Tibial nerve (tissue), 4 donors: ENCODE data around the gene MRPL42.

Experiments
- EP300 ChIP-seq, 2 donors: sonication (generic); formaldehyde crosslinking; IDR thresholded peaks; one replicate each; pipeline ENCODE4 v1.6.1; 2017; ENCODE audit warnings: antibody characterized with exemption in 2 of 2, mild to moderate bottlenecking in 1 of 2
- TF ChIP-seq, protein P1 (sequence below), 5 experiments: fragments of 200-600 bp in 3 of 5; fragments of 450-650 bp in 2 of 5; sonication (generic) in 3 of 5; IDR thresholded peaks; one replicate each; pipeline ENCODE4 v1.5.1; 2016 to 2019; ENCODE audit warnings: antibody characterized with exemption in 5 of 5, mild to moderate bottlenecking in 3 of 5, moderate library complexity in 2 of 5

DNA sequence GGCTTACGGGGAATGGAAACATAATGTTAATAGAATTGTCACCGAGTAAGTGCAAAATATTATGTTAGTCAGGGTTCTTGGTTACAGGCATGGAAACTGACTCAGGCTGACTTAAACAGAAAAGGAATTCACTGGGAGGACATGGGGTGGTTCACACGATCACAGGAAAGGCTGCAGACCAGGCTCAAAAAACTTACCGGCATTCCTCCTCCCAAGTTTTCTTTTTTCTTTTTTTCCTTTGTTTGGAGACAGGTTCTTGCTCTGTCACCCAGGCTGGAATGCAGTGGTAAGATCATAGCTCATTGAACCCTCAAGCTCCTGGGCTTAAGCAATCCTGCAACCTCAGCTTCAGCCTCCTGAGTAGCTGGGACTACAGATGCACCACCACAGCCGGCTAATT lies 13.7 kb upstream of the MRPL42 start:
- TF ChIP-seq, protein P1, sequence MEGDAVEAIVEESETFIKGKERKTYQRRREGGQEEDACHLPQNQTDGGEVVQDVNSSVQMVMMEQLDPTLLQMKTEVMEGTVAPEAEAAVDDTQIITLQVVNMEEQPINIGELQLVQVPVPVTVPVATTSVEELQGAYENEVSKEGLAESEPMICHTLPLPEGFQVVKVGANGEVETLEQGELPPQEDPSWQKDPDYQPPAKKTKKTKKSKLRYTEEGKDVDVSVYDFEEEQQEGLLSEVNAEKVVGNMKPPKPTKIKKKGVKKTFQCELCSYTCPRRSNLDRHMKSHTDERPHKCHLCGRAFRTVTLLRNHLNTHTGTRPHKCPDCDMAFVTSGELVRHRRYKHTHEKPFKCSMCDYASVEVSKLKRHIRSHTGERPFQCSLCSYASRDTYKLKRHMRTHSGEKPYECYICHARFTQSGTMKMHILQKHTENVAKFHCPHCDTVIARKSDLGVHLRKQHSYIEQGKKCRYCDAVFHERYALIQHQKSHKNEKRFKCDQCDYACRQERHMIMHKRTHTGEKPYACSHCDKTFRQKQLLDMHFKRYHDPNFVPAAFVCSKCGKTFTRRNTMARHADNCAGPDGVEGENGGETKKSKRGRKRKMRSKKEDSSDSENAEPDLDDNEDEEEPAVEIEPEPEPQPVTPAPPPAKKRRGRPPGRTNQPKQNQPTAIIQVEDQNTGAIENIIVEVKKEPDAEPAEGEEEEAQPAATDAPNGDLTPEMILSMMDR (IDR thresholded peaks at IDR 0.05): no peak
- no peak for TF ChIP-seq EP300 (IDR thresholded peaks at IDR 0.05)
